WTC11 (cell line): ENCODE results near the gene VPS4A.

Experiments
- ATF3 ChIP-seq: sonication (generic); formaldehyde crosslinking; conservative IDR thresholded peaks from 2 replicates; pipeline ENCODE4 v1.8.1; 2022; ENCODE audit warnings: mild to moderate bottlenecking, missing genetic modification reagents
- CBFB ChIP-seq: sonication (generic); formaldehyde crosslinking; IDR thresholded peaks from 2 replicates; pipeline ENCODE4 v1.8.1; 2022; ENCODE audit warnings: mild to moderate bottlenecking, low read depth, missing genetic modification reagents
- CDX4 ChIP-seq: fragments of 250-450 bp; sonication (Bioruptor Pico); IDR thresholded peaks from 2 replicates; pipeline ENCODE4 v1.9.0; 2021; ENCODE audit warnings: moderate library complexity, mild to moderate bottlenecking, inconsistent platforms, borderline replicate concordance
- CTCF ChIP-seq: fragments of 200-600 bp; IDR thresholded peaks from 2 replicates; pipeline ENCODE4 v1.8.0; 2022; ENCODE audit warnings: antibody characterized with exemption
- E2F5 ChIP-seq: sonication (generic); formaldehyde crosslinking; IDR thresholded peaks from 2 replicates; pipeline ENCODE4 v1.8.1; 2022; ENCODE audit warnings: mild to moderate bottlenecking, moderate library complexity, missing genetic modification reagents
- FOXP4 ChIP-seq: sonication (generic); formaldehyde crosslinking; IDR thresholded peaks from 2 replicates; pipeline ENCODE4 v1.8.0; 2022; ENCODE audit warnings: mild to moderate bottlenecking, missing genetic modification reagents
- IRF2 ChIP-seq: sonication (generic); formaldehyde crosslinking; IDR thresholded peaks from 2 replicates; pipeline ENCODE4 v1.8.0; 2022; ENCODE audit warnings: low read depth, missing genetic modification reagents, borderline replicate concordance
- NFE2L1 ChIP-seq: sonication (generic); formaldehyde crosslinking; IDR thresholded peaks from 2 replicates; pipeline ENCODE4 v1.8.1; 2023; ENCODE audit warnings: missing genetic modification reagents
- NFYB ChIP-seq: sonication (generic); formaldehyde crosslinking; conservative IDR thresholded peaks from 2 replicates; pipeline ENCODE4 v1.8.0; 2022; ENCODE audit warnings: low read depth, missing genetic modification reagents
- NR3C1 ChIP-seq: sonication (generic); formaldehyde crosslinking; conservative IDR thresholded peaks from 2 replicates; pipeline ENCODE4 v1.8.1; 2023; ENCODE audit warnings: low read depth, mild to moderate bottlenecking, missing genetic modification reagents
- OVOL2 ChIP-seq: fragments of 250-450 bp; sonication (Bioruptor Pico); IDR thresholded peaks from 2 replicates; pipeline ENCODE4 v1.9.0; 2021; ENCODE audit warnings: mild to moderate bottlenecking, borderline replicate concordance
- PRDM15 ChIP-seq: sonication (generic); formaldehyde crosslinking; IDR thresholded peaks from 2 replicates; pipeline ENCODE4 v1.8.0; 2022; ENCODE audit warnings: missing genetic modification reagents
- USF2 ChIP-seq: sonication (generic); formaldehyde crosslinking; IDR thresholded peaks from 2 replicates; pipeline ENCODE4 v1.8.1; 2023; ENCODE audit warnings: mild to moderate bottlenecking, missing genetic modification reagents, moderate library complexity
- ZNF121 ChIP-seq: sonication (generic); formaldehyde crosslinking; IDR thresholded peaks from 2 replicates; pipeline ENCODE4 v1.8.0; 2023; ENCODE audit warnings: missing genetic modification reagents

GRCh38 chr16:69273009-69273408, 38.1 kb upstream of the VPS4A start:
- no peak for TF ChIP-seq IRF2 (CRISPR knock-in tag)
- no peak for TF ChIP-seq CTCF
- TF ChIP-seq PRDM15 = no peak
- TF ChIP-seq CBFB (CRISPR knock-in tag) = no peak
- TF ChIP-seq OVOL2 (CRISPR knock-in tag) = no peak
- TF ChIP-seq NFE2L1 (CRISPR knock-in tag) = no peak
- TF ChIP-seq NR3C1 = no peak
- TF ChIP-seq USF2 (CRISPR knock-in tag) = no peak
- TF ChIP-seq E2F5 (CRISPR knock-in tag) = no peak
- TF ChIP-seq FOXP4 = no peak
- no peak for TF ChIP-seq CDX4 (CRISPR knock-in tag)
- TF ChIP-seq ATF3 (CRISPR knock-in tag) = no peak
- no peak for TF ChIP-seq ZNF121 (CRISPR knock-in tag)
- TF ChIP-seq NFYB = no peak
